Peyer's patch (tissue), 4 donors: Measurements from ENCODE around the gene SORCS1.

ENCODE experiments used
- POLR2A ChIP-seq, 2 donors: fragments of 450-650 bp; IDR thresholded peaks; one replicate each; pipeline ENCODE4 v1.5.1; 2017; ENCODE audit warnings: antibody characterized with exemption in 2 of 2, mild to moderate bottlenecking in 2 of 2, moderate library complexity in 2 of 2
- TF ChIP-seq, protein P1 (sequence below), 6 experiments: fragments of 450-650 bp in 4 of 6; fragments of 200-600 bp in 2 of 6; sonication (generic) in 1 of 6; IDR thresholded peaks; one replicate each; pipeline ENCODE4 v1.5.1; 2017 to 2019; ENCODE audit warnings: antibody characterized with exemption in 6 of 6, mild to moderate bottlenecking in 3 of 6, moderate library complexity in 1 of 6

- TF ChIP-seq, protein P1, sequence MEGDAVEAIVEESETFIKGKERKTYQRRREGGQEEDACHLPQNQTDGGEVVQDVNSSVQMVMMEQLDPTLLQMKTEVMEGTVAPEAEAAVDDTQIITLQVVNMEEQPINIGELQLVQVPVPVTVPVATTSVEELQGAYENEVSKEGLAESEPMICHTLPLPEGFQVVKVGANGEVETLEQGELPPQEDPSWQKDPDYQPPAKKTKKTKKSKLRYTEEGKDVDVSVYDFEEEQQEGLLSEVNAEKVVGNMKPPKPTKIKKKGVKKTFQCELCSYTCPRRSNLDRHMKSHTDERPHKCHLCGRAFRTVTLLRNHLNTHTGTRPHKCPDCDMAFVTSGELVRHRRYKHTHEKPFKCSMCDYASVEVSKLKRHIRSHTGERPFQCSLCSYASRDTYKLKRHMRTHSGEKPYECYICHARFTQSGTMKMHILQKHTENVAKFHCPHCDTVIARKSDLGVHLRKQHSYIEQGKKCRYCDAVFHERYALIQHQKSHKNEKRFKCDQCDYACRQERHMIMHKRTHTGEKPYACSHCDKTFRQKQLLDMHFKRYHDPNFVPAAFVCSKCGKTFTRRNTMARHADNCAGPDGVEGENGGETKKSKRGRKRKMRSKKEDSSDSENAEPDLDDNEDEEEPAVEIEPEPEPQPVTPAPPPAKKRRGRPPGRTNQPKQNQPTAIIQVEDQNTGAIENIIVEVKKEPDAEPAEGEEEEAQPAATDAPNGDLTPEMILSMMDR (IDR thresholded peaks at IDR 0.05), result no peak
- TF ChIP-seq POLR2A (IDR thresholded peaks at IDR 0.05), result no peak
These were observed 587.2 kb downstream of the SORCS1 start for GRCh38 chr10:106577266-106577665.
